ENCODE measurements around the gene NDUFS8.

- TF ChIP-seq, protein P1, sequence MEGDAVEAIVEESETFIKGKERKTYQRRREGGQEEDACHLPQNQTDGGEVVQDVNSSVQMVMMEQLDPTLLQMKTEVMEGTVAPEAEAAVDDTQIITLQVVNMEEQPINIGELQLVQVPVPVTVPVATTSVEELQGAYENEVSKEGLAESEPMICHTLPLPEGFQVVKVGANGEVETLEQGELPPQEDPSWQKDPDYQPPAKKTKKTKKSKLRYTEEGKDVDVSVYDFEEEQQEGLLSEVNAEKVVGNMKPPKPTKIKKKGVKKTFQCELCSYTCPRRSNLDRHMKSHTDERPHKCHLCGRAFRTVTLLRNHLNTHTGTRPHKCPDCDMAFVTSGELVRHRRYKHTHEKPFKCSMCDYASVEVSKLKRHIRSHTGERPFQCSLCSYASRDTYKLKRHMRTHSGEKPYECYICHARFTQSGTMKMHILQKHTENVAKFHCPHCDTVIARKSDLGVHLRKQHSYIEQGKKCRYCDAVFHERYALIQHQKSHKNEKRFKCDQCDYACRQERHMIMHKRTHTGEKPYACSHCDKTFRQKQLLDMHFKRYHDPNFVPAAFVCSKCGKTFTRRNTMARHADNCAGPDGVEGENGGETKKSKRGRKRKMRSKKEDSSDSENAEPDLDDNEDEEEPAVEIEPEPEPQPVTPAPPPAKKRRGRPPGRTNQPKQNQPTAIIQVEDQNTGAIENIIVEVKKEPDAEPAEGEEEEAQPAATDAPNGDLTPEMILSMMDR (IDR thresholded peaks at IDR 0.05) = no peak
- TF ChIP-seq POLR2A (IDR thresholded peaks at IDR 0.05) = no peak
- no peak for TF ChIP-seq EP300 (IDR thresholded peaks at IDR 0.05; ENCODE audit: low read depth)
- TF ChIP-seq POLR2AphosphoS5 (IDR thresholded peaks at IDR 0.05) = no peak
These were observed 35.4 kb downstream of the NDUFS8 start for GRCh38 chr11:68065841-68066240.

Measured in transverse colon (tissue), 4 donors.